HepG2 (cell line): Measurements from ENCODE around the gene DAB2IP. TPM values are rescaled to one million over a fixed set of nuclear protein-coding genes. Genes with fewer than 3 reads are reported as not detected.
A peak's percentile ranks its signal among the peaks of the same experiment; 100 is the strongest.

ENCODE experiments used
- MED8 ChIP-seq: sonication (generic); formaldehyde crosslinking; IDR thresholded peaks from 2 replicates; pipeline ENCODE4 v1.8.1; 2023; ENCODE audit warnings: mild to moderate bottlenecking, missing genetic modification reagents; ENCODE audit not compliant: insufficient replicate concordance
- NCOA1 ChIP-seq: sonication (generic); formaldehyde crosslinking; IDR thresholded peaks from 2 replicates; pipeline ENCODE4 v1.9.0; 2021; ENCODE audit warnings: missing genetic modification reagents
- POLR2G ChIP-seq: fragments of 200-400 bp; formaldehyde crosslinking; IDR thresholded peaks from 2 replicates; pipeline ENCODE4 v1.6.1; 2018; ENCODE audit warnings: mild to moderate bottlenecking, low read depth, low read length, moderate library complexity
- SALL2 ChIP-seq: sonication (generic); formaldehyde crosslinking; IDR thresholded peaks from 2 replicates; pipeline ENCODE4 v1.8.1; 2023; ENCODE audit warnings: mild to moderate bottlenecking, missing genetic modification reagents, inconsistent platforms
- SMAD1 ChIP-seq: sonication (generic); formaldehyde crosslinking; IDR thresholded peaks from 2 replicates; pipeline ENCODE4 v1.4.0; 2020; ENCODE audit warnings: missing genetic modification reagents, low read depth, mild to moderate bottlenecking, borderline replicate concordance
- SNAPC2 ChIP-seq: sonication (generic); formaldehyde crosslinking; IDR thresholded peaks from 2 replicates; pipeline ENCODE4 v1.8.1; 2022; ENCODE audit warnings: mild to moderate bottlenecking, missing genetic modification reagents
- SOX6 ChIP-seq, 2 experiments: fragments of 450-650 bp in 1 of 2; sonication (generic) in 1 of 2; formaldehyde crosslinking in 1 of 2; IDR thresholded peaks; 2 replicates each; pipeline versions ENCODE4 v1.4.0 to v1.6.1; 2017 to 2020; ENCODE audit warnings: antibody characterized with exemption in 1 of 2, mild to moderate bottlenecking in 1 of 2, missing genetic modification reagents in 1 of 2
- SP5 ChIP-seq: IDR thresholded peaks from 2 replicates; pipeline ENCODE4 v1.6.1; 2016; ENCODE audit warnings: low read depth, borderline replicate concordance
- TFE3 ChIP-seq: IDR thresholded peaks from 2 replicates; pipeline ENCODE4 v1.6.1; 2016
- ZBTB3 ChIP-seq: sonication (generic); formaldehyde crosslinking; IDR thresholded peaks from 2 replicates; pipeline ENCODE4 v1.4.0; 2020; ENCODE audit warnings: low read depth, mild to moderate bottlenecking, moderate library complexity, missing genetic modification reagents, borderline replicate concordance
- ZFAT ChIP-seq: sonication (generic); formaldehyde crosslinking; conservative IDR thresholded peaks from 2 replicates; pipeline ENCODE4 v1.8.1; 2023; ENCODE audit warnings: missing genetic modification reagents, inconsistent platforms
- ZNF138 ChIP-seq: sonication (generic); formaldehyde crosslinking; IDR thresholded peaks from 2 replicates; pipeline ENCODE4 v1.5.0; 2020; ENCODE audit warnings: mild to moderate bottlenecking, low read depth, missing genetic modification reagents
- ZNF205 ChIP-seq: IDR thresholded peaks from 2 replicates; pipeline ENCODE4 v1.6.1; 2018; ENCODE audit warnings: missing biosample characterization, missing genetic modification reagents
- ZNF317 ChIP-seq: sonication (generic); formaldehyde crosslinking; IDR thresholded peaks from 2 replicates; pipeline ENCODE4 v1.5.0; 2020; ENCODE audit warnings: mild to moderate bottlenecking, missing genetic modification reagents
- ZNF501 ChIP-seq: sonication (generic); formaldehyde crosslinking; IDR thresholded peaks from 2 replicates; pipeline ENCODE4 v1.5.1; 2020; ENCODE audit warnings: mild to moderate bottlenecking, moderate library complexity, missing genetic modification reagents
- ZNF576 ChIP-seq: sonication (generic); formaldehyde crosslinking; IDR thresholded peaks from 2 replicates; pipeline ENCODE4 v1.4.0; 2020; ENCODE audit warnings: mild to moderate bottlenecking, missing genetic modification reagents
- ZNF619 ChIP-seq: sonication (generic); formaldehyde crosslinking; IDR thresholded peaks from 2 replicates; pipeline ENCODE4 v1.4.0; 2020; ENCODE audit warnings: mild to moderate bottlenecking, missing genetic modification reagents
- polyA plus RNA-seq, 8 experiments: library from polyadenylated mRNA; depleted of rRNA in 3 of 8; stranded (reverse) in 7 of 8; unstranded in 1 of 8; fragments of >200 nt; fragmentation: Illumina TruSeq in 4 of 8; extraction: Trizol in 4 of 8; gene quantifications; 2 replicates each; pipeline versions ENCODE4 v1.2.1 to v1.2.3, GENCODE V29; 2011 to 2016; ENCODE audit warnings: low read depth in 4 of 8, missing spikeins in 1 of 8, mixed read lengths in 1 of 8; ENCODE audit not compliant: insufficient read depth in 1 of 8
- total RNA-seq, 5 experiments: library from RNA; depleted of rRNA; stranded (reverse); fragments of >200 nt; fragmentation: Illumina TruSeq; extraction: Trizol; gene quantifications; 2 replicates each; pipeline ENCODE4 v1.2.3, GENCODE V29; 2016; ENCODE audit warnings: low read depth in 1 of 5
- TF ChIP-seq, protein P1 (sequence below): sonication (generic); formaldehyde crosslinking; IDR thresholded peaks from 2 replicates; pipeline ENCODE4 v1.5.1; 2020; ENCODE audit warnings: missing genetic modification reagents, mild to moderate bottlenecking, borderline replicate concordance

DAB2IP gene
- total and polyA plus RNA-seq, 2 of the 13 experiments (the other 11 are each of a cell fraction or from before 2014, with no cell fraction given), result 25.3 to 37.9 TPM

- TF ChIP-seq POLR2G (peak; percentile 70), SP5 (CRISPR knock-in tag) (peak; percentile 29; the same call in 1 of the 2 replicates), SMAD1 (CRISPR knock-in tag) (0 out of 2 replicates have a peak, but pooled peaks have one; percentile 63), ZNF317 (CRISPR knock-in tag) (peak; percentile 49; the same call in 1 of the 2 replicates), ZNF501 (CRISPR knock-in tag) (peak; percentile 41; the same call in 1 of the 2 replicates), SALL2 (CRISPR knock-in tag) (peak; percentile 46; the same call in 1 of the 2 replicates), SOX6 (IDR thresholded peaks at IDR 0.05) (no peak), SOX6 (CRISPR knock-in tag; IDR thresholded peaks at IDR 0.05) (peak; percentile 97), TFE3 (CRISPR knock-in tag) (0 out of 2 replicates have a peak, but pooled peaks have one; percentile 44), ZFAT (CRISPR knock-in tag) (no peak), MED8 (CRISPR knock-in tag) (peak; percentile 17), SNAPC2 (CRISPR knock-in tag) (0 out of 2 replicates have a peak, but pooled peaks have one; percentile 16), ZBTB3 (CRISPR knock-in tag) (no peak), ZNF619 (CRISPR knock-in tag) (peak; percentile 55; the same call in 1 of the 2 replicates), ZNF576 (CRISPR knock-in tag) (no peak), ZNF205 (CRISPR knock-in tag) (no peak), ZNF138 (CRISPR knock-in tag) (0 out of 2 replicates have a peak, but pooled peaks have one; percentile 72), NCOA1 (CRISPR knock-in tag) (no peak; the same call in none of the 2 replicates)
- TF ChIP-seq, protein P1, sequence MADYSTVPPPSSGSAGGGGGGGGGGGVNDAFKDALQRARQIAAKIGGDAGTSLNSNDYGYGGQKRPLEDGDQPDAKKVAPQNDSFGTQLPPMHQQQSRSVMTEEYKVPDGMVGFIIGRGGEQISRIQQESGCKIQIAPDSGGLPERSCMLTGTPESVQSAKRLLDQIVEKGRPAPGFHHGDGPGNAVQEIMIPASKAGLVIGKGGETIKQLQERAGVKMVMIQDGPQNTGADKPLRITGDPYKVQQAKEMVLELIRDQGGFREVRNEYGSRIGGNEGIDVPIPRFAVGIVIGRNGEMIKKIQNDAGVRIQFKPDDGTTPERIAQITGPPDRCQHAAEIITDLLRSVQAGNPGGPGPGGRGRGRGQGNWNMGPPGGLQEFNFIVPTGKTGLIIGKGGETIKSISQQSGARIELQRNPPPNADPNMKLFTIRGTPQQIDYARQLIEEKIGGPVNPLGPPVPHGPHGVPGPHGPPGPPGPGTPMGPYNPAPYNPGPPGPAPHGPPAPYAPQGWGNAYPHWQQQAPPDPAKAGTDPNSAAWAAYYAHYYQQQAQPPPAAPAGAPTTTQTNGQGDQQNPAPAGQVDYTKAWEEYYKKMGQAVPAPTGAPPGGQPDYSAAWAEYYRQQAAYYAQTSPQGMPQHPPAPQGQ (CRISPR knock-in tag), result 0 out of 2 replicates have a peak, but pooled peaks have one; percentile 59
Observed at GRCh38 chr9:121750715-121751623, 99.5 kb downstream of the DAB2IP start (continued).
